GM19035 (cell line): ENCODE data around the gene IL17D.
A peak's percentile ranks its signal among the peaks of the same experiment; 100 is the strongest.
"Not testable (repeated sequence)": the region's sequence is repeated elsewhere in the genome, so short reads cannot be mapped to it uniquely, and the experiment has no call there.

Experiments used
- ATAC-seq: cut with Tn5 transposase; IDR thresholded peaks from one replicate; pipeline ENCODE4 v1.9.1; 2021; ENCODE audit not compliant: unreplicated experiment

IL17D gene

GRCh38 chr13:20702915-20703779 is at the start of gene IL17D:
Gene IL17D, plus strand, starts transcription at chr13:20703699. Its CDS starts 303 bp downstream, at chr13:20704002.
- peak; percentile 34 for ATAC-seq

GRCh38 chr13:20654156-20654555 is 49.3 kb upstream of the IL17D start:
- no peak for ATAC-seq

DNA sequence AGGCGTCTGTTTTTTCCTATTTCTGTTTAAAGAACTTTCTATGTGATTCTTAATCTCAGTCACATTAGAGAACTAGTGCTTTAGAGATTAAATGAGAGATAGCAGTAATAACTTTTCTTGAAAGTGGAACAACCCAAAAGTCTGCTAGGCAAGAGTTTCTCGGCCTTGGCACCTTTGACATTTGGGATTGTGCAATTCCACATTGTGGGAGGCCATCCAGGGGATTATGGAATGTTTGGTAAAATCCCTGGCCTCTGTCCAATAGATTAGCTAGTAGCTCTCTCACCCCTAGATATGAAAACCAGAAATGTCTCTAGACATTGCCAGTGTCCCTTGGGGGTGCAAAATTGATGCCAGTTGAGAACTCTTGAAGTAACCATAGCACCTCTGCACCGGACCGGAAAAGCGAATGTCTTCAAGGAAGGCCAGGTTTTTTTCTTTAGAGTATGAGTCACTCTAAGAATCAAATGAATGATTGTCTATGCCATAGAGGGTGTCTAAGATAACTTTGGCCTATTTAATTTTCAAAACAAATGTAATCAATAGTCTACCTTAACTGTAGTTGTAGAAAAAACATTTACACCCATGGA is 45.0 kb upstream of the IL17D start:
- no peak for ATAC-seq

DNA sequence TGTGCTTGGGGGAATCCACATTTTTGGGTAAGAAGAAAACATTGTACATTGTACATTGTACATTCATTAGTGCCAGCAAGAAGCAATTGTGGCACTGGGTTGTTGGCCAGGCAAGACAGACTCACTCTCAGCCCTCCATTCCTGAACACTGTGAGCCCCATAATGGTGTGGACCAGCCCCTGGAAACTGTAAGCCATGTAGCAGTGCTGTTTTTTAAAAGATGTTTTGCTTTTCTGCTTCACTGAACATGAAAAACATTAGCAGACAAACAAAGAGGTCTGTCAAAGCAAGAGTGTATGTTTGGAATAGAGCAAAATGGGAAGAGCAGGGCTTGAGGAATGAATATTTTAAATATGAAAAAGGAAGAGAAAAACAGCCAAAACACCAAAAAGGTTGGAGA is 39.1 kb upstream of the IL17D start:
- no peak for ATAC-seq

GRCh38 chr13:20666948-20667347 is 36.6 kb upstream of the IL17D start:
- no peak for ATAC-seq

DNA sequence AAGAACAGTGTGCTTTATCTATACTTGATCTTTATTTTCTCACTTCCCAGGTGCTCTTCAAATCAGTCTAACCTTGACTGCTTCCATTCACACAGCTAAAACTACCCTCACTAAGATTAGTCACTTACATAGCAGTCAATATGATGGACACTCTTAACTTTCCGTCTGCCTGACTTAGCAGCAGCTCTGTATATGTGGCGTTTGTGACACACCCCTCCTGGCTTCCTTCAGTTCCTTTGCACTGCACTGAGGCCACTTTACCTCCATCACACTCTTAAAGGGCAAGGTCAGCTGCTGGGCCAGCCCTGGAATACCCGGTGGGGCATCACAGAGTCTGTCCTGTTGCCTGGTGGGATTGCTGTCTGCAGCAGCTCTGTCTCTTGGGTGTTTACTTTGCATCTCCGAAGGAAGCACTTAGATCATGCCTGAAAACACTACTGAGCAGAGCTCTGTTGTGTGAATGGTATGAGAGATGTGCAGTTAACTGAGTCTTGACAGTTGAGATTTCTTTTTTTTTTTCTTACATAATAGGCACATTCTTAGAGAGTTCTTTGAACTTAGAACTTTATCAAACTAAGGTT is 35.6 kb upstream of the IL17D start:
- ATAC-seq = no peak

- ATAC-seq = no peak
Measured at GRCh38 chr13:20669162-20669561, 34.3 kb upstream of the IL17D start.

- ATAC-seq = no peak
Measured at GRCh38 chr13:20671789-20672188, 31.7 kb upstream of the IL17D start.

DNA sequence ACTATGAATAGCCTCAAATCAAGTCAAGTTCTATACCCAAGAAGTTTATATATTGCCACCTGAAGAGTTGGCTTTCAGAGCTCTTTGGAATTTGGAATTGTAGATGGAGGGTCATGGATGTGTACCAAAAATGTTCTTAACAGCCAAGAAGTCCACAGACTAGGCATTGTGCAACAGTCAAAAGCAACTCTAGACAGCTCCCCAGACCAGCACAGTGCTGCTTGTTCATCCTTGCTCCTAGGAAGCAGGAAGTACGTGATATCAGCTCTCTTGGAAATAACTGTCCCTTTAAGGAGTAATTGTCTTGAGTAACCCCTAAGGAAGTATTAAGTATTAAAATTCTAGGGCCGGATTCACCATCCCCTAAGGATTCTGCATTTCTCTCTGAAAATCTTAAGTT is 30.7 kb upstream of the IL17D start:
- ATAC-seq = no peak

DNA sequence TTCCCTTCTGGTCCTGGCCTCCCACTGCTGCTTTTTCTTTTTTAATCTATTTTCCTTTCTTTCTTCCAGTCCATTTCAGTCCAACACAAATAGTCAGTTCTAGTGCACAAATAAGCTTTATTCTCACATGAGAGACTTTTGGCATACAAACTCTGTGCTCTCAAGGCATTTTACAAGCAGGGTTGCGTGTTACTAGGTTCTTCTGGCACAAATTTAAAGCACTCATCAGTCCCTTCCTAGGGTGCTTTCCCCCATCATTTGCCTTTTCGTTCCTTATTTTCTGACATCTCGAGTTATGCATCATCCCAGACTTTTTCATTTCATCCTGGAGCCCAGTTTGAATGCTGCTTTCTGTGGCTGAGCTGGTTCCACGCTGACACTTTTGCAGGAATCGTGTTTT is 29.8 kb upstream of the IL17D start:
- no peak for ATAC-seq

DNA sequence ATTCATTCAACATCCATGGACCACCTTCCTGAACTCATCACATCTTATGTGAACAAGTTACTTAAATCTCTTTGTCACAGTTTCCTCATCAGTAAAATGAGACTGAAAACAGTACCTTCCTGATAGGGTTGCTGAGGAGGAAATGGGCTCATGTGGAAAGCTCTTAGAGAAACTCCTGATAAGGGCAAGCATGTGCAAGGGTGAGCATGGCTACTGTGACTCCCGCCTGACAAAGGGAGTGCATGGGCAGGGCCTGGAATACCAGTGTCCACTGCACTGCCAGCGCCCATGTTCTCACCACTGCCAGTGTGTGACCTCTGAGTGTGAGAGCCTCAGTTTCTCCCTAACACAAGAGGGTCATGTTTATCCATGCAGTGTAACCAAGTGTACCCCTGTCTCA is 27.3 kb upstream of the IL17D start:
- no peak for ATAC-seq

DNA sequence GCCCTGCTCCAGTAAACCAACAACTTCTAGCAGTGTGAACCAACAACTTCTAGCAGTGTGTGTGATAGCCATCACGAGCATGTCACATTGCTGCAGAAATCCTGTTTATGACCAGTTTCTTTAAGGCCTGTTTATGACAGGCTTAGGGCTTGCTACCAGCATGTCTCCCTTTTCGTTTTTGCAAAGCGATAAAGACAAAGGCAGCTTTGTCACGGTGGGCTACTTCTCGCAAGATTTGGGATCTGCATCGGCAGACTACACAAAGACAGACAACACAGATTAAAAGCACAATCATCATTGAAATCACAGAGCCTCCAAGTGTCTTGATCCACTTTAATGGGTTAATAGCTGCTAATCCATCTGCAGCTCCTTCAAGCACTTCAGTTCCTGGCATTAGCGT is 24.9 kb upstream of the IL17D start:
- ATAC-seq = not testable (repeated sequence)

- no peak for ATAC-seq
Measured at GRCh38 chr13:20679879-20680278, 23.6 kb upstream of the IL17D start.

- no peak for ATAC-seq
Measured at GRCh38 chr13:20680416-20681080, 23.0 kb upstream of the IL17D start.

GRCh38 chr13:20681481-20681880 is 22.0 kb upstream of the IL17D start:
- ATAC-seq = not testable (repeated sequence)

- no peak for ATAC-seq
Measured at GRCh38 chr13:20682061-20682460, 21.4 kb upstream of the IL17D start.

DNA sequence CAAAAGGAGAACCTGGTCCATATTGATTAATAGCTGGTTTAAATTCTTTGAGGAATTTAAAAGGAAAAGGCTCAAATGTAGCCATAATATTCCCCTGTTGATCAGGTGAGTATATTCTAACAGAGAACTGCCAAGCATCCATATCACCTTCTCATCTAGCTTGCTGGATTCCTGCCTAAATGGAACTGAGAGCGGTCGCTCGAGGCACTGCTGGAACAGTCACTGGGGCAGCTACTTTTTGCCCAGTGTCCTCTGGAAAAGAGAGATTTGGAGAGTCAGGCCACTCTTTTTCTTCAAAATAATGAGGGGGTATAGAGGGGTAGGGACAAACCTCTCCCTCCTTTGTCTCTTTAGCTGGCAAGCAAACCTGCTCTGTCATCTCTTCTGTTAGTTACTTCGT is 19.5 kb upstream of the IL17D start:
- ATAC-seq = no peak

DNA sequence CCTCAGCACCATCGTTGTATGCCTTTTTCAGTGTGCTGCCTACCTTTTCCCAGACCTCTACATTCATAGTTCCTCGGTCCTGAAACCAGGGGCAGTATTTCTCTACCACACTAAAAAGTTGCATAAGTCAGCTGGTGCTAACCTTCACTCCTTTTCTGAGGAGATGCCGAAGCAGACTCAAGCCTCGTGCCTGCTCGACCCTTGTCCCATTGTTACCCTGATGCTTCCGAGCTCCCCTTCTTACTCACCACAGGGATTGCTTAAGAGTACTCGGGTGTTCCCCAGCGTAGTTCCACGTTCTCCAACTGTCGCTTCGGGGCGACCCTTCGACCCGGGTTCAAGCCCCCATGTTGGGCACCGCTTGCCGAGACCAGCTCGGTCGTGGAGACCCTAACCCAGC is 19.0 kb upstream of the IL17D start:
- ATAC-seq = no peak

- no peak for ATAC-seq
Measured at GRCh38 chr13:20685092-20685491, 18.4 kb upstream of the IL17D start.

DNA sequence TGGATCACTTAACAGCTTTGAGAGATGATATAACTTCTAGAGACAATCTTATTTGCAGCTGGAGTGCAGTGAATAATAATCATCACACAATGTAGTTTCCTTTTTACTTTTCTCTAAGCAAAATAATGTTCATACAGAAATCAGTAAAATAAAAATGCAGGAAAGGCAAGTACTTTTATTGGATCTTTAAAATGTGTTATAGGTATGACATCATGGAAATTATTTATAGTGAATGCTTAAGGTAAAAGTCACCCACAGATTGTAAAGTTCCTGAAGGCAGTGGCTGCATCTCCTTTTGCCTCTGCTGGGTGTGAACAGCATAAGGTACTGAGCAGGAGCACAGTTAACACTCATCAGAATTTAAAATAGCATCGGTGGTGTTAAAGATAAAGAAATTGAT is 17.3 kb upstream of the IL17D start:
- no peak for ATAC-seq

- no peak for ATAC-seq
Measured at GRCh38 chr13:20686863-20687579, 16.5 kb upstream of the IL17D start.
